Cardiac muscle cell (in vitro differentiated cells and primary cell): ENCODE results near the gene LUC7L3. TPM values are rescaled to one million over a fixed set of nuclear protein-coding genes. Genes with fewer than 3 reads are reported as not detected.
A peak's percentile ranks its signal among the peaks of the same experiment; 100 is the strongest.

Source experiments
- DNase-seq, 2 donors: peaks; one replicate each; pipeline versions ENCODE4 v3.0.0 to v3.0.0-alpha.2; 2010 to 2017; ENCODE audit warnings: low read depth in 1 of 2, low spot score in 1 of 2
- H3K27ac ChIP-seq: fragments of 200-600 bp; sonication (generic); 2 replicates; pipeline ENCODE4 v1.5.1; 2016
- H3K27me3 ChIP-seq: fragments of 200-600 bp; sonication (generic); 2 replicates; pipeline ENCODE4 v1.6.0; 2016; ENCODE audit warnings: control low read depth
- H3K36me3 ChIP-seq: fragments of 200-600 bp; sonication (generic); 2 replicates; pipeline ENCODE4 v1.5.1; 2016; ENCODE audit warnings: control low read depth
- H3K4me1 ChIP-seq: fragments of 200-600 bp; sonication (generic); 2 replicates; pipeline ENCODE4 v1.8.1; 2017; ENCODE audit warnings: low read depth, mild to moderate bottlenecking, mixed run types
- H3K4me3 ChIP-seq: fragments of 200-600 bp; sonication (generic); 2 replicates; pipeline ENCODE4 v1.5.1; 2016; ENCODE audit warnings: mild to moderate bottlenecking
- H3K9me3 ChIP-seq: fragments of 200-600 bp; sonication (generic); 2 replicates; pipeline ENCODE4 v1.5.1; 2017; ENCODE audit warnings: low read depth, mild to moderate bottlenecking, control low read depth
- polyA plus RNA-seq: library from polyadenylated mRNA; unstranded; fragments of >200 nt; fragmentation: Nextera tagmentation; extraction: Ambion mirVana; gene quantifications from 2 replicates; pipeline ENCODE4 v1.2.1, GENCODE V29; 2016
- total RNA-seq: library from RNA; depleted of rRNA; stranded (reverse); fragments of >200 nt; gene quantifications from 2 replicates; pipeline ENCODE4 v1.2.3, GENCODE V29; 2016
- TF ChIP-seq, protein P1 (sequence below): IDR thresholded peaks from 2 replicates; pipeline ENCODE4 v1.5.1; 2012; ENCODE audit warnings: low read depth, mild to moderate bottlenecking, low read length

Gene LUC7L3
- total and polyA plus RNA-seq, 2 experiments from 2014 or later = 289 to 398 TPM

DNA sequence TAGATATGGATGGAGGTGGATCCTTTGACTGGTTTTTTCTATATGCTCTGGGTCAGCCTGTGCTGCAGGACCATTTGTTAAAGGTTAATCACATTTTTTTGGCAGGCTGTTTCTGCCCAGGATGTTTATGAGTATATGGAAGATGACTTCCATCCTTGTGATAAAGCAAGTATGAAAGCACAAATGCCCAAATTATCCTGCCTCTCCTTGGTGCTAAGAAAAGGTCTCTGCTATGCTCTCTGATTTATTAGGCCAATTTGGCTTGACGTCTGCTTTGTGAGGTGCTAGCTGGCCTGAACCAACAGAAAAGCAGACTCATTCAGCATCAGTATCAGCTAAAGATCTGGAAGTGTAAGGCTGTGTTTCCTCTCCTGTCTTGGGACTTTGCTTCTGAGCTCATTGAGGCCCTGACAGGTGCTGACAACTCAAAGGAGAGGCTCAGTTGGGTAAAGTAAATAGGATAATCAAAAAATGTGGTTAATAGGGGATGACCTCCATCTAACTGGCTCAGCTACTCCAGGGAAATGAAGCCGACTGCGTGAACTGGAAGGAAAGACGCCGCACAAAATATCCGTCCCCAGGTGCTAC, 26.9 kb upstream of the LUC7L3 start:
- H3K27ac ChIP-seq = peak overlapping the region; percentile 80
- peaks cover 20% of the 10 kb centered on the region for H3K4me1 ChIP-seq
- DNase-seq = peak in 1 of 2 donors; percentile 11
- no peak overlapping the region for H3K4me3 ChIP-seq
- no peaks in the 10 kb centered on the region for H3K9me3 ChIP-seq
- peaks cover 38% of the 10 kb centered on the region for H3K36me3 ChIP-seq
- TF ChIP-seq, protein P1, sequence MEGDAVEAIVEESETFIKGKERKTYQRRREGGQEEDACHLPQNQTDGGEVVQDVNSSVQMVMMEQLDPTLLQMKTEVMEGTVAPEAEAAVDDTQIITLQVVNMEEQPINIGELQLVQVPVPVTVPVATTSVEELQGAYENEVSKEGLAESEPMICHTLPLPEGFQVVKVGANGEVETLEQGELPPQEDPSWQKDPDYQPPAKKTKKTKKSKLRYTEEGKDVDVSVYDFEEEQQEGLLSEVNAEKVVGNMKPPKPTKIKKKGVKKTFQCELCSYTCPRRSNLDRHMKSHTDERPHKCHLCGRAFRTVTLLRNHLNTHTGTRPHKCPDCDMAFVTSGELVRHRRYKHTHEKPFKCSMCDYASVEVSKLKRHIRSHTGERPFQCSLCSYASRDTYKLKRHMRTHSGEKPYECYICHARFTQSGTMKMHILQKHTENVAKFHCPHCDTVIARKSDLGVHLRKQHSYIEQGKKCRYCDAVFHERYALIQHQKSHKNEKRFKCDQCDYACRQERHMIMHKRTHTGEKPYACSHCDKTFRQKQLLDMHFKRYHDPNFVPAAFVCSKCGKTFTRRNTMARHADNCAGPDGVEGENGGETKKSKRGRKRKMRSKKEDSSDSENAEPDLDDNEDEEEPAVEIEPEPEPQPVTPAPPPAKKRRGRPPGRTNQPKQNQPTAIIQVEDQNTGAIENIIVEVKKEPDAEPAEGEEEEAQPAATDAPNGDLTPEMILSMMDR = no peak
- no peaks in the 10 kb centered on the region for H3K27me3 ChIP-seq

DNA sequence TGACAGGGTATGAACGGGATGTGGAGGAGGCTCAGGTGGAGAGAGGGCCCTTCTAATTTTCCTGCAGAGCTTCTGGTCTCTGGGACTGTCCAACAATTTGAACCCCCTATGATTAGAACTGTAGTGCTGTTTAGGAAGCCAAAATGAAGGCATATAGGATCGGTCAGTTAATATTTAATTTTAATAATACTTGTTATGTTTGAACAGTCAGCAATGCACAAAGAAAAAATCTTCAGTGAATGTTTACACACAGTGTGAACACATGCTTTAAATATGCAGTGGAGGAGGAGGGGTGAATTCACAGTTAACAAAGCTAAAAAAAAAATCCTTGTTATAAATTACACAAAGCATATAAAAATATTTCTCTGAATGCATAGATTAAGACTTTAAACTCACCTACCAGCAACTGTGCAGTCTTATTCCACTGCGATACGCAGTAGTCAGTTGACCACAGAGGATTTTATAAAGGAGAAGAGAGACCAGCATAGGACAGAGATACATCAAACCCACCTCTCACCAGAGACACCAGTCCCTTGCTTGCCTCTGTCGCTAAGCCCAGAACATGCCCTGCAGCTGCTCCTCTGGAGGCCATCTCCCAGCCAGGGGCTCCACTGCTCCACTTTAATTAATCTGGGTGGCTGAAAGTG, 26.2 kb upstream of the LUC7L3 start:
- DNase-seq = no peak
- TF ChIP-seq, protein P1 = no peak
- peaks cover 43% of the 10 kb centered on the region for H3K36me3 ChIP-seq
- H3K27ac ChIP-seq = peak overlapping the region; percentile 80
- H3K9me3 ChIP-seq = no peaks in the 10 kb centered on the region
- H3K27me3 ChIP-seq = no peaks in the 10 kb centered on the region
- no peak overlapping the region for H3K4me3 ChIP-seq
- peaks cover 20% of the 10 kb centered on the region for H3K4me1 ChIP-seq

DNA sequence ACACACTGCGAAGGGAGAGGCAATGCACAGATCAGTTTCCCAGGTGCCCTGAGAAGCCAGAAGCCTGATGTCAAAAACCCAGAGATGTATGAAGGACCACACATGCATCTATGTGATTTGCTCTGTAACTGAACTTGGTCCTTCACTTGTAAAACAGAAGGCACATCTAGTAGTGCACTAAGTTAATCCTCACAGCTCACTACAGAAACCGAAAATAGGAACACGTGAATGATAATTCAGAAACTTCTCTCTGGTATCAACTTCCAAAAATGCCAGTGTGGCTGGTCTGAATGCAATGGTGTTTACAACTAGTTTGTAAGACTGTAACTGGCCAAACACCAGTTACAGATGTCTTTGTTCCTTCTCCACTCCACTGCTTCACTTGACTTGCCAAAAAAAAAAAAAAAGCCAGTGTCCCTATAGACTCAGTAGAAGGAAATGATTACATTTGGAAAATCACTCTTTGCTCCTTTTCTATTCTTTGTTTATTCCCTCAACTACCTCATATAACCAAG, 23.0 kb upstream of the LUC7L3 start:
- H3K27me3 ChIP-seq = no peaks in the 10 kb centered on the region
- H3K27ac ChIP-seq = no peak overlapping the region
- peaks cover 60% of the 10 kb centered on the region for H3K36me3 ChIP-seq
- no peak overlapping the region for H3K4me3 ChIP-seq
- H3K9me3 ChIP-seq = no peaks in the 10 kb centered on the region
- peaks cover 18% of the 10 kb centered on the region for H3K4me1 ChIP-seq
- TF ChIP-seq, protein P1 = no peak
- no peak for DNase-seq

DNA sequence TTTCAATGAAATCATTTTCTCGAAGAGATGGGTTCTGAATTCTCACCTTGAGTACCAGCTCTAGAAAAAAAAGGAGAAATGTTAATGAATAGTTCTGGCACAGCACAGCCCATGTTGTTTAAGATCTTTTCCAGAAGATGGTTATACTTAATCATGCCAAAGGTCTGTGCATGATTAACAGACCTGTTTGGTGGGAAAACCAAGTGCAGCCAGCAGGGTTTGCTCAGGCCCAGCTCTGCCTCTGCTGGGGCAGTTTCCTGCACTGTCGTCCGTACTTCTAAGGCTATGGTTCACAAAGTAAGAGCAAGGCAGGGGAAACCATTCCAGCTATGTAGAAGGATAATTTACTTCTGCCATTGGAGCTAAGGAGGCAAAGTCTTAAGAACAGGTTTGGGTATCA, 22.3 kb upstream of the LUC7L3 start:
- no peaks in the 10 kb centered on the region for H3K27me3 ChIP-seq
- no peak overlapping the region for H3K27ac ChIP-seq
- TF ChIP-seq, protein P1 = no peak
- H3K4me1 ChIP-seq = peaks cover 12% of the 10 kb centered on the region
- H3K9me3 ChIP-seq = no peaks in the 10 kb centered on the region
- peaks cover 60% of the 10 kb centered on the region for H3K36me3 ChIP-seq
- no peak for DNase-seq
- no peak overlapping the region for H3K4me3 ChIP-seq

DNA sequence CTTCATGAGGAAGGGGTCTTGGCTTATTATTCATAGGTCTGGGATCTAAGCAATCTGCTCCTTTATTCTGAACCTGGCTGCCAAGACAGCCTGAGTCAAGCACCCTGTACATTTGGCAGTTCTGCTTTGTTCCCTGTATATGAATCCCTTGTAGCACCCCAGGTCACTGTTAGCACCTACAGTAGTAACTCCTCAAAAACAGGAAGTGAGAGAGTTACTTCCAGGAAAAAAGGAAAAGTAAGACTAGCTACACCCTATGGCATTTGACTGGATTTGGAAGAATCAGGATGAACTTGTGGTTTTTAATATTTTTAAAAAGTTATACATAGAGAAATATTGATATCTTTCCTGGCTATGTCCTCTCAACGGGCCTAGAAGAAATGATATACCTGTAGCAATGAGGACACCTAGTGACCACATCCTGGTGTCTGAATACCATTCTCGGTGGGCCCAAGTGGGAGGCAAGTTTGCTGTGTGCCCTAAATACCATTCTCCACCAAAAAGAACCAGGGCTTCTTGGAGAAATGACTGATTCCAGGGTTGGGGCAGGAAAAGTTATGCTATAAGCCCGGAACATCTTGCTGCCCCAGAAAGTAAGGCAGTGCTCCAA, 21.6 kb upstream of the LUC7L3 start:
- H3K4me3 ChIP-seq = no peak overlapping the region
- H3K36me3 ChIP-seq = peaks cover 60% of the 10 kb centered on the region
- DNase-seq = no peak
- no peak overlapping the region for H3K27ac ChIP-seq
- H3K4me1 ChIP-seq = peaks cover 5% of the 10 kb centered on the region
- H3K9me3 ChIP-seq = no peaks in the 10 kb centered on the region
- no peaks in the 10 kb centered on the region for H3K27me3 ChIP-seq
- TF ChIP-seq, protein P1 = no peak
